ENCODE results near the gene FOLR2.

FOLR2 gene

DNA sequence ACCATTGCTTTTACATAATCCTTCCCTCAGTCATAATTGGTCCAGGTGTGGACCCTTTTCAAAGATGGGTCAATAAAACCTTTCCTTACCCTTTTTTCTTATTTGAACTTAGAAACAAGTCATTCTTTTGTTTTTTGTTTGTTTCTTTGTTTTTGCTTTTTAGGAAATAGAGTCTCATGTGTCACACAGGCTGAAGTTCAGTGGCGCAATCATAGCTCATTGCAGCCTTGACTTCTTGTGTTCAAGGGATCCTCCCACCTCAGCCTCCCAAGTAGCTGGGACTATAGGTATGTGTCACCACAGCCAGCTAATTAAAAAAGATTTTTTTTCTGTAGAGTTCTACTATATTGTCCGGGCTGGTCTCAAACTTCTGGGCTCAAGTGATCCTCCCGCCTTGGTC is 36.8 kb downstream of the FOLR2 start:
- H3K4me3 ChIP-seq (ENCODE audit: control insufficient read depth, low read depth, low read length), result no peak overlapping the region
- TF ChIP-seq, protein P1, sequence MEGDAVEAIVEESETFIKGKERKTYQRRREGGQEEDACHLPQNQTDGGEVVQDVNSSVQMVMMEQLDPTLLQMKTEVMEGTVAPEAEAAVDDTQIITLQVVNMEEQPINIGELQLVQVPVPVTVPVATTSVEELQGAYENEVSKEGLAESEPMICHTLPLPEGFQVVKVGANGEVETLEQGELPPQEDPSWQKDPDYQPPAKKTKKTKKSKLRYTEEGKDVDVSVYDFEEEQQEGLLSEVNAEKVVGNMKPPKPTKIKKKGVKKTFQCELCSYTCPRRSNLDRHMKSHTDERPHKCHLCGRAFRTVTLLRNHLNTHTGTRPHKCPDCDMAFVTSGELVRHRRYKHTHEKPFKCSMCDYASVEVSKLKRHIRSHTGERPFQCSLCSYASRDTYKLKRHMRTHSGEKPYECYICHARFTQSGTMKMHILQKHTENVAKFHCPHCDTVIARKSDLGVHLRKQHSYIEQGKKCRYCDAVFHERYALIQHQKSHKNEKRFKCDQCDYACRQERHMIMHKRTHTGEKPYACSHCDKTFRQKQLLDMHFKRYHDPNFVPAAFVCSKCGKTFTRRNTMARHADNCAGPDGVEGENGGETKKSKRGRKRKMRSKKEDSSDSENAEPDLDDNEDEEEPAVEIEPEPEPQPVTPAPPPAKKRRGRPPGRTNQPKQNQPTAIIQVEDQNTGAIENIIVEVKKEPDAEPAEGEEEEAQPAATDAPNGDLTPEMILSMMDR (IDR thresholded peaks at IDR 0.05; ENCODE audit: control insufficient read depth, insufficient read depth, low read depth, low read length, missing control alignments), result no peak
- DNase-seq (ENCODE audit: low read depth), result no peak

DNA sequence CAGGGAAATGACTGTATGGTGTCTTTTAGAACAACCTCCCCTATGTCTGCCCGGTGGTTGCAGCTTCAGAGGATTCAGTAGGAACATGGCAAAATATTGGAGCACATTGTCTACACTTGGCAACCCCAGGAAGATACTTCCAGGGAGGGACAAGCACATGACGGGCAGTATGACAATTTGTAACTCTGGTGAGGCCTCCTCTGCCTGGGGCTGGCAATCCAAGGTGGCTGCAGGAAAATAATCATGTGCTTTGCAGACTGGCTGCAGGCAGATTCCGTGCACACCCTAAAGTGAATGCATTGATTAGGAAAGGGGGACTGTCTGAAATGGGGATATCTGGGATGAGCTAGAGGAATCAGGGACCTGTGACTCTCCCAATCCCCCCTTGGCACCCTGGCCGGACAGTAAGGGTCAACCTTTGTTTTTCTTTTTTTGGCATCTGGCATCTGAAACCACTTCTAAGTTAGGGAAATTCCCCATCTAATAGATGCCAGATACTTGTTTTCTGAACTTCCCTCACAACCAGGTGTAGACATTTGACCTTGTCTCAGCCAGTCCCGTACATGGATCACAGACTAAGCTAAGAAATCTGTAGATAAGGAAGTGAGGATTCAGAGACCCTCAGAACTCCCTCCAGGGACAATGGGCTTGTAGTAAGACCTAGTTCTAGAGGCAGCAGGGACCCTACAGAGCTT is 37.9 kb downstream of the FOLR2 start:
- no peak overlapping the region for H3K4me3 ChIP-seq (ENCODE audit: control insufficient read depth, low read depth, low read length)
- DNase-seq (ENCODE audit: low read depth), result no peak
- TF ChIP-seq, protein P1 (IDR thresholded peaks at IDR 0.05; ENCODE audit: control insufficient read depth, insufficient read depth, low read depth, low read length, missing control alignments), result no peak

DNA sequence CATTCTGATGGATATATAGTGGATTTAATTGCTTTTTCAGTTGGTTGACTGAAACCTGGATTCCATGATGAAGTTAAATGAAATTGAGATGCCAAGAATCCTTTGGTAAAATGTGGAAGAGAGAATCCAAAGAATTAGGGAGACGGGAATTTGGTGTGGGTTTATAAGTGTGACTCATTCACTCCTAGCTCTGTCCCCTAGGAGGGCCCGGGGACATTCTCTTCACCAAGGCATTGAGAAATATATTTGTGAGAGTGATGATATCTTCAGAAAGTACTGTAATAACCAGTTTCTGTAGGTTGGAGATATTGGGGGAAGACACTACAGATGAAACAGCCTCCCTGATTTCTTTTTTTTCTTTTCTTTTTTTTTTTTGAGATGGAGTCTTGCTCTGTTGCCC is 41.0 kb downstream of the FOLR2 start:
- DNase-seq (ENCODE audit: low read depth), result no peak
- TF ChIP-seq, protein P1 (IDR thresholded peaks at IDR 0.05; ENCODE audit: control insufficient read depth, insufficient read depth, low read depth, low read length, missing control alignments), result no peak
- H3K4me3 ChIP-seq (ENCODE audit: control insufficient read depth, low read depth, low read length), result no peak overlapping the region

GRCh38 chr11:72259490-72259889 is 42.9 kb downstream of the FOLR2 start:
- no peak overlapping the region for H3K4me3 ChIP-seq (ENCODE audit: control insufficient read depth, low read depth, low read length)
- TF ChIP-seq, protein P1 (IDR thresholded peaks at IDR 0.05; ENCODE audit: control insufficient read depth, insufficient read depth, low read depth, low read length, missing control alignments), result no peak
- no peak for DNase-seq (ENCODE audit: low read depth)

- no peak for DNase-seq (ENCODE audit: low read depth)
- TF ChIP-seq, protein P1 (IDR thresholded peaks at IDR 0.05; ENCODE audit: control insufficient read depth, insufficient read depth, low read depth, low read length, missing control alignments), result no peak
- no peak overlapping the region for H3K4me3 ChIP-seq (ENCODE audit: control insufficient read depth, low read depth, low read length)
Observed at GRCh38 chr11:72260574-72260973, 44.0 kb downstream of the FOLR2 start.

DNA sequence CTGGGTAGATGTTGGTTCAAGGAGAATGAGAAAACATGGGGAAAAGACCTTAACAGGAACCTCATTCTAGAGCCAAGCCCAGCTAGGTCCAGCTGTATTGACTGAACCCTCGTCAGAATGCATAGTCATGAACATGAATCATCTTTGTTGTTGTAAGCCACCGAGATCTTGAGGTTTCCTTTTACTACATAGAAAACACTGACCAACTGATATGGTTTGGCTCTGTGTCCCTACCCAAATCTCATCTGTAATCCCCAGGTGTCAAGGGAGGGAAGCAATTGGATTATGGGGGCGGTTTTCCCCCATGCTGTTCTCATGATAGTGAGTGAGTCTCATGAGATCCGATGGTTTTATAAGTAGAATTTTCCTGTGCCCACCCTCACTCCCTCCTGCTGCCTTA is 46.8 kb downstream of the FOLR2 start:
- TF ChIP-seq, protein P1 (IDR thresholded peaks at IDR 0.05; ENCODE audit: control insufficient read depth, insufficient read depth, low read depth, low read length, missing control alignments), result no peak
- peak; percentile 23 for DNase-seq (ENCODE audit: low read depth)
- H3K4me3 ChIP-seq (ENCODE audit: control insufficient read depth, low read depth, low read length), result no peak overlapping the region

Measured in AG09309 (cell line).